ENCODE results near the gene SPATA13. TPM values are rescaled to one million over a fixed set of nuclear protein-coding genes. Genes with fewer than 3 reads are reported as not detected.

Gene SPATA13
- total RNA-seq, 4 donors from 2014 or later = 10.0 to 24.6 (median 13.4) TPM

GRCh38 chr13:24173795-24174194 lies 13.3 kb downstream of the SPATA13 start:
- WGBS, 2 donors (ENCODE audit: low coverage in 1 of 2) = 31 to 58% methylated on average over 2 of the region's 2 CpGs
- Histone ChIP-seq H3K4me3 (no peak overlapping the region), H3K27me3 (no peaks in the 10 kb centered on the region), H3K4me1 (peaks cover 0 to 12% (median 0%) of the 10 kb centered on the region in 3 donors), H3K9me3 (no peaks in the 10 kb centered on the region), H3K27ac (no peak overlapping the region), H3K36me3 (no peaks in the 10 kb centered on the region)
- ATAC-seq = no peak
- TF ChIP-seq CTCF (IDR thresholded peaks at IDR 0.05) (no peak), POLR2AphosphoS5 (IDR thresholded peaks at IDR 0.05) (no peak), EP300 (IDR thresholded peaks at IDR 0.05) (no peak), POLR2A (IDR thresholded peaks at IDR 0.05) (no peak)

- Histone ChIP-seq H3K27me3 (no peaks in the 10 kb centered on the region), H3K9me3 (no peaks in the 10 kb centered on the region)
- ATAC-seq = no peak
Observed at GRCh38 chr13:24175847-24176246, 15.3 kb downstream of the SPATA13 start.

GRCh38 chr13:24176351-24177101 lies 16.0 kb downstream of the SPATA13 start:
- Histone ChIP-seq H3K4me1 (no peaks in the 10 kb centered on the region), H3K4me3 (no peak overlapping the region), H3K27me3 (no peaks in the 10 kb centered on the region), H3K36me3 (no peaks in the 10 kb centered on the region), H3K9me3 (no peaks in the 10 kb centered on the region), H3K27ac (no peak overlapping the region)
- ATAC-seq = no peak
- WGBS, 2 donors (ENCODE audit: low coverage in 1 of 2) = 74 to 84% methylated on average over 7 of the region's 8 CpGs
- TF ChIP-seq CTCF (IDR thresholded peaks at IDR 0.05) = no peak
- TF ChIP-seq EP300 (IDR thresholded peaks at IDR 0.05) = no peak
- no peak for TF ChIP-seq POLR2A (IDR thresholded peaks at IDR 0.05)
- no peak for TF ChIP-seq POLR2AphosphoS5 (IDR thresholded peaks at IDR 0.05)

More at GRCh38 chr13:24175847-24176246, 15.3 kb downstream of the SPATA13 start:
- 76 to 83% methylated on average over 4 of the region's 4 CpGs for WGBS, 2 donors (ENCODE audit: low coverage in 1 of 2)
- Histone ChIP-seq H3K4me1 (no peaks in the 10 kb centered on the region), H3K27ac (no peak overlapping the region), H3K36me3 (no peaks in the 10 kb centered on the region), H3K4me3 (no peak overlapping the region)
- TF ChIP-seq POLR2AphosphoS5 (IDR thresholded peaks at IDR 0.05) = no peak
- no peak for TF ChIP-seq CTCF (IDR thresholded peaks at IDR 0.05)
- TF ChIP-seq EP300 (IDR thresholded peaks at IDR 0.05) = no peak
- no peak for TF ChIP-seq POLR2A (IDR thresholded peaks at IDR 0.05)

GRCh38 chr13:24178847-24179485 lies 18.4 kb downstream of the SPATA13 start:
- no peaks in the 10 kb centered on the region for H3K9me3 ChIP-seq
- WGBS, 2 donors (ENCODE audit: low coverage in 1 of 2) = 100% methylated on average over 2 of the region's 2 CpGs
- ATAC-seq = no peak
- H3K4me1 ChIP-seq = no peaks in the 10 kb centered on the region
- no peak overlapping the region for H3K27ac ChIP-seq
- no peak for TF ChIP-seq POLR2A (IDR thresholded peaks at IDR 0.05)
- no peak for TF ChIP-seq EP300 (IDR thresholded peaks at IDR 0.05)
- no peak overlapping the region for H3K4me3 ChIP-seq
- no peaks in the 10 kb centered on the region for H3K27me3 ChIP-seq
- H3K36me3 ChIP-seq = no peaks in the 10 kb centered on the region

GRCh38 chr13:24179486-24179850 lies 18.9 kb downstream of the SPATA13 start:
- H3K9me3 ChIP-seq = no peaks in the 10 kb centered on the region
- TF ChIP-seq POLR2A (IDR thresholded peaks at IDR 0.05) (no peak), CTCF (IDR thresholded peaks at IDR 0.05) (no peak), EP300 (IDR thresholded peaks at IDR 0.05) (no peak)
- no peaks in the 10 kb centered on the region for H3K27me3 ChIP-seq
- 56 to 80% methylated on average over 1 of the region's 1 CpG for WGBS, 2 donors (ENCODE audit: low coverage in 1 of 2)
- H3K4me1 ChIP-seq = no peaks in the 10 kb centered on the region
- no peak overlapping the region for H3K4me3 ChIP-seq
- H3K36me3 ChIP-seq = no peaks in the 10 kb centered on the region
- no peak for ATAC-seq
- no peak overlapping the region for H3K27ac ChIP-seq
